HepG2 (cell line): Measurements from ENCODE around the gene FXYD5. TPM values are rescaled to one million over a fixed set of nuclear protein-coding genes. Genes with fewer than 3 reads are reported as not detected.

Experiments
- DR1 ChIP-seq: sonication (generic); formaldehyde crosslinking; IDR thresholded peaks from 2 replicates; pipeline ENCODE4 v1.8.0; 2021; ENCODE audit warnings: mild to moderate bottlenecking, missing genetic modification reagents, inconsistent platforms
- FOSL1 ChIP-seq: sonication (generic); formaldehyde crosslinking; IDR thresholded peaks from 2 replicates; pipeline ENCODE4 v1.9.0; 2021; ENCODE audit warnings: missing genetic modification reagents, borderline replicate concordance
- FOXA3 ChIP-seq: IDR thresholded peaks from 2 replicates; pipeline ENCODE4 v1.6.1; 2016; ENCODE audit warnings: missing genetic modification reagents, missing compliant biosample characterization
- FOXP1 ChIP-seq, 2 experiments: fragments of 450-650 bp in 1 of 2; IDR thresholded peaks; 2 replicates each; pipeline ENCODE4 v1.6.1; 2017 to 2018; ENCODE audit warnings: antibody characterized with exemption in 1 of 2
- GATAD2A ChIP-seq: IDR thresholded peaks from 2 replicates; pipeline ENCODE4 v1.6.1; 2016
- MAF1 ChIP-seq: sonication (generic); formaldehyde crosslinking; IDR thresholded peaks from 2 replicates; pipeline ENCODE4 v1.5.0; 2020; ENCODE audit warnings: missing genetic modification reagents, borderline replicate concordance
- MAFF ChIP-seq: IDR thresholded peaks from 2 replicates; pipeline ENCODE4 v1.6.1; 2011; ENCODE audit warnings: low read depth, low read length, improper control_type of control experiment
- MIXL1 ChIP-seq: IDR thresholded peaks from 2 replicates; pipeline ENCODE4 v1.6.1; 2016
- MTF1 ChIP-seq: sonication (generic); formaldehyde crosslinking; IDR thresholded peaks from 2 replicates; pipeline ENCODE4 v1.5.0; 2020; ENCODE audit warnings: missing genetic modification reagents
- NCOA2 ChIP-seq: sonication (generic); formaldehyde crosslinking; IDR thresholded peaks from 2 replicates; pipeline ENCODE4 v1.8.0; 2022; ENCODE audit warnings: inconsistent platforms
- NR3C1 ChIP-seq: sonication (generic); formaldehyde crosslinking; IDR thresholded peaks from 2 replicates; pipeline ENCODE4 v1.4.0; 2020; ENCODE audit warnings: missing genetic modification reagents
- SNAPC4 ChIP-seq: sonication (generic); formaldehyde crosslinking; IDR thresholded peaks from 2 replicates; pipeline ENCODE4 v1.4.0; 2020; ENCODE audit warnings: mild to moderate bottlenecking, missing genetic modification reagents
- SOX13 ChIP-seq, 3 experiments: fragments of 450-650 bp in 1 of 3; sonication (generic) in 1 of 3; formaldehyde crosslinking in 1 of 3; IDR thresholded peaks in 2 of 3; conservative IDR thresholded peaks in 1 of 3; 2 replicates each; pipeline versions ENCODE4 v1.5.0 to v1.6.1; 2016 to 2020; ENCODE audit warnings: antibody characterized with exemption in 1 of 3, mild to moderate bottlenecking in 1 of 3, missing compliant biosample characterization in 1 of 3, missing genetic modification reagents in 1 of 3, moderate library complexity in 1 of 3
- SP1 ChIP-seq, 2 experiments: fragments of 450-650 bp in 1 of 2; sonication (generic) in 1 of 2; formaldehyde crosslinking in 1 of 2; IDR thresholded peaks; 2 replicates each; pipeline versions ENCODE4 v1.4.0 to v1.6.1; 2016 to 2020; ENCODE audit warnings: missing genetic modification reagents in 1 of 2
- TBX2 ChIP-seq: sonication (generic); formaldehyde crosslinking; IDR thresholded peaks from 2 replicates; pipeline ENCODE4 v1.5.0; 2020; ENCODE audit warnings: missing genetic modification reagents, mild to moderate bottlenecking, borderline replicate concordance
- TEAD2 ChIP-seq: sonication (generic); formaldehyde crosslinking; IDR thresholded peaks from 2 replicates; pipeline ENCODE4 v1.9.0; 2021; ENCODE audit warnings: missing genetic modification reagents
- THYN1 ChIP-seq: sonication (generic); formaldehyde crosslinking; IDR thresholded peaks from 2 replicates; pipeline ENCODE4 v1.8.1; 2023; ENCODE audit warnings: low read depth, mild to moderate bottlenecking, moderate library complexity, missing genetic modification reagents, borderline replicate concordance
- ZFP41 ChIP-seq: sonication (generic); formaldehyde crosslinking; IDR thresholded peaks from 2 replicates; pipeline ENCODE4 v1.4.0; 2020; ENCODE audit warnings: mild to moderate bottlenecking, missing genetic modification reagents, borderline replicate concordance
- ZMYM3 ChIP-seq: sonication (generic); formaldehyde crosslinking; IDR thresholded peaks from 2 replicates; pipeline ENCODE4 v1.5.1; 2020; ENCODE audit warnings: mild to moderate bottlenecking, missing genetic modification reagents
- ZNF296 ChIP-seq: sonication (generic); formaldehyde crosslinking; conservative IDR thresholded peaks from 2 replicates; pipeline ENCODE4 v1.5.0; 2020; ENCODE audit warnings: mild to moderate bottlenecking, missing genetic modification reagents
- ZNF44 ChIP-seq: sonication (generic); formaldehyde crosslinking; IDR thresholded peaks from 2 replicates; pipeline ENCODE4 v1.5.1; 2020; ENCODE audit warnings: mild to moderate bottlenecking, missing genetic modification reagents
- ZNF441 ChIP-seq: sonication (generic); formaldehyde crosslinking; IDR thresholded peaks from 2 replicates; pipeline ENCODE4 v1.7.0; 2021; ENCODE audit warnings: missing genetic modification reagents, borderline replicate concordance
- ZNF607 ChIP-seq: sonication (generic); formaldehyde crosslinking; IDR thresholded peaks from 2 replicates; pipeline ENCODE4 v1.5.1; 2020; ENCODE audit warnings: missing genetic modification reagents, mild to moderate bottlenecking, borderline replicate concordance
- ZNF660 ChIP-seq: sonication (generic); formaldehyde crosslinking; IDR thresholded peaks from 2 replicates; pipeline ENCODE4 v1.5.1; 2020; ENCODE audit warnings: mild to moderate bottlenecking, low read depth, missing genetic modification reagents, borderline replicate concordance
- polyA plus RNA-seq, 8 experiments: library from polyadenylated mRNA; depleted of rRNA in 3 of 8; stranded (reverse) in 7 of 8; unstranded in 1 of 8; fragments of >200 nt; fragmentation: Illumina TruSeq in 4 of 8; extraction: Trizol in 4 of 8; gene quantifications; 2 replicates each; pipeline versions ENCODE4 v1.2.1 to v1.2.3, GENCODE V29; 2011 to 2016; ENCODE audit warnings: low read depth in 4 of 8, missing spikeins in 1 of 8, mixed read lengths in 1 of 8; ENCODE audit not compliant: insufficient read depth in 1 of 8
- total RNA-seq, 5 experiments: library from RNA; depleted of rRNA; stranded (reverse); fragments of >200 nt; fragmentation: Illumina TruSeq; extraction: Trizol; gene quantifications; 2 replicates each; pipeline ENCODE4 v1.2.3, GENCODE V29; 2016; ENCODE audit warnings: low read depth in 1 of 5
- TF ChIP-seq, protein P1 (sequence below): fragments of 450-650 bp; IDR thresholded peaks from 2 replicates; pipeline ENCODE4 v1.6.1; 2017
- TF ChIP-seq, protein P2 (sequence below): sonication (generic); formaldehyde crosslinking; IDR thresholded peaks from 2 replicates; pipeline ENCODE4 v1.4.0; 2020; ENCODE audit warnings: missing genetic modification reagents; ENCODE audit errors: not compliant biosample characterization

FXYD5 gene
- total and polyA plus RNA-seq, 2 of the 13 experiments (the other 11 are each of a cell fraction or from before 2014, with no cell fraction given): 0.65 TPM; not detected in 1

GRCh38 chr19:35107545-35107944 lies 47.0 kb upstream of the FXYD5 start (continued):
- no peak for TF ChIP-seq SNAPC4 (CRISPR knock-in tag)
- TF ChIP-seq FOSL1 (CRISPR knock-in tag): 0 out of 2 replicates have a peak, but pooled peaks have one; percentile 15
- TF ChIP-seq FOXP1 (IDR thresholded peaks at IDR 0.05): no peak
- TF ChIP-seq FOXP1 (CRISPR knock-in tag; IDR thresholded peaks at IDR 0.05): peak; percentile 52
- TF ChIP-seq, protein P1, sequence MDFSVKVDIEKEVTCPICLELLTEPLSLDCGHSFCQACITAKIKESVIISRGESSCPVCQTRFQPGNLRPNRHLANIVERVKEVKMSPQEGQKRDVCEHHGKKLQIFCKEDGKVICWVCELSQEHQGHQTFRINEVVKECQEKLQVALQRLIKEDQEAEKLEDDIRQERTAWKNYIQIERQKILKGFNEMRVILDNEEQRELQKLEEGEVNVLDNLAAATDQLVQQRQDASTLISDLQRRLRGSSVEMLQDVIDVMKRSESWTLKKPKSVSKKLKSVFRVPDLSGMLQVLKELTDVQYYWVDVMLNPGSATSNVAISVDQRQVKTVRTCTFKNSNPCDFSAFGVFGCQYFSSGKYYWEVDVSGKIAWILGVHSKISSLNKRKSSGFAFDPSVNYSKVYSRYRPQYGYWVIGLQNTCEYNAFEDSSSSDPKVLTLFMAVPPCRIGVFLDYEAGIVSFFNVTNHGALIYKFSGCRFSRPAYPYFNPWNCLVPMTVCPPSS: no peak
- peak; percentile 86 for TF ChIP-seq ZMYM3
- TF ChIP-seq TEAD2 (CRISPR knock-in tag): no peak
- TF ChIP-seq FOXA3 (CRISPR knock-in tag): 0 out of 2 replicates have a peak, but pooled peaks have one; percentile 10
- no peak for TF ChIP-seq MIXL1
- no peak for TF ChIP-seq SP1 (IDR thresholded peaks at IDR 0.05)
- TF ChIP-seq SP1 (CRISPR knock-in tag; IDR thresholded peaks at IDR 0.05): peak; percentile 47; the same call in 1 of the 2 replicates
- TF ChIP-seq TBX2 (CRISPR knock-in tag): peak; percentile 46; the same call in 1 of the 2 replicates
- TF ChIP-seq MAF1 (CRISPR knock-in tag): no peak
- TF ChIP-seq SOX13 (IDR thresholded peaks at IDR 0.05): no peak
- peak in 1 of 2 experiments; percentile 88; a peak in 2 of 4 replicates for TF ChIP-seq SOX13 (CRISPR knock-in tag; conservative IDR thresholded peaks at IDR 0.05 in 1 of 2, IDR thresholded peaks at IDR 0.05 in 1 of 2)
- no peak for TF ChIP-seq ZNF607 (CRISPR knock-in tag)
- no peak for TF ChIP-seq THYN1 (CRISPR knock-in tag)
- no peak for TF ChIP-seq MTF1 (CRISPR knock-in tag)
- TF ChIP-seq NCOA2: peak; percentile 61
- TF ChIP-seq NR3C1 (CRISPR knock-in tag): no peak
- no peak for TF ChIP-seq MAFF
- no peak for TF ChIP-seq ZFP41 (CRISPR knock-in tag)
- TF ChIP-seq, protein P2, sequence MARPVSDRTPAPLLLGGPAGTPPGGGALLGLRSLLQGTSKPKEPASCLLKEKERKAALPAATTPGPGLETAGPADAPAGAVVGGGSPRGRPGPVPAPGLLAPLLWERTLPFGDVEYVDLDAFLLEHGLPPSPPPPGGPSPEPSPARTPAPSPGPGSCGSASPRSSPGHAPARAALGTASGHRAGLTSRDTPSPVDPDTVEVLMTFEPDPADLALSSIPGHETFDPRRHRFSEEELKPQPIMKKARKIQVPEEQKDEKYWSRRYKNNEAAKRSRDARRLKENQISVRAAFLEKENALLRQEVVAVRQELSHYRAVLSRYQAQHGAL (CRISPR knock-in tag): no peak
- TF ChIP-seq GATAD2A (CRISPR knock-in tag): peak; percentile 57
- TF ChIP-seq ZNF44 (CRISPR knock-in tag): no peak
- no peak for TF ChIP-seq ZNF296 (CRISPR knock-in tag)
- TF ChIP-seq ZNF660 (CRISPR knock-in tag): no peak
- no peak for TF ChIP-seq ZNF441 (CRISPR knock-in tag)
- no peak for TF ChIP-seq DR1
